IMR-90 (cell line): ENCODE results near the gene GAS7. TPM values are rescaled to one million over a fixed set of nuclear protein-coding genes. Genes with fewer than 3 reads are reported as not detected.

Experiments
- ATAC-seq: fragments of 200-7000 bp; cut with Tn5 transposase; 2 replicates; pipeline ENCODE4 v1.9.1; 2020; ENCODE audit warnings: low read depth, mild to moderate bottlenecking, moderate library complexity
- BruUV-seq: library from RNA; stranded (reverse); fragments of 400-500 nt; replicated peaks from 2 replicates; lab custom pipeline; 2021; lab: Mats Ljungman, UMichigan
- CTCF ChIA-PET: fragments of 300-600 bp; formaldehyde crosslinking; extraction: SDS; loops from one replicate; lab custom pipeline; 2021; ENCODE audit warnings: antibody characterized with exemption; lab: Yijun Ruan, JAX
- POLR2A ChIA-PET: fragments of 300-600 bp; sonication (Branson Sonifier 250); formaldehyde crosslinking; loops from one replicate; lab custom pipeline; 2022; ENCODE audit warnings: antibody characterized with exemption; ENCODE audit not compliant: unreplicated experiment; lab: Charles Lee
- DNase-seq: peaks from one replicate; pipeline ENCODE4 v3.0.0; 2013
- H2AFZ ChIP-seq: replicated peaks from 2 replicates; pipeline ENCODE3; 2013; ENCODE audit warnings: low read length, mild to moderate bottlenecking; ENCODE audit not compliant: poor library complexity
- H2AK5ac ChIP-seq: 2 replicates; pipeline ENCODE4 v1.6.1; 2013; ENCODE audit warnings: low read depth, low read length, inconsistent platforms
- H2AK9ac ChIP-seq: replicated peaks from 2 replicates; pipeline ENCODE3; 2013; ENCODE audit warnings: mild to moderate bottlenecking, low read depth, low read length, moderate library complexity; ENCODE audit not compliant: poor library complexity
- H2BK120ac ChIP-seq: 2 replicates; pipeline ENCODE4 v1.6.1; 2013; ENCODE audit warnings: low read depth, low read length, inconsistent platforms
- H2BK15ac ChIP-seq: 3 replicates; pipeline ENCODE4 v1.6.1; 2013; ENCODE audit warnings: low read depth, low read length, inconsistent platforms
- H2BK20ac ChIP-seq: 2 replicates; pipeline ENCODE4 v1.6.1; 2013; ENCODE audit warnings: low read depth, mild to moderate bottlenecking, inconsistent platforms, low read length, moderate library complexity
- H2BK5ac ChIP-seq: 2 replicates; pipeline ENCODE4 v1.6.1; 2013; ENCODE audit warnings: mild to moderate bottlenecking, low read depth, low read length, inconsistent platforms; ENCODE audit not compliant: poor library complexity, severe bottlenecking
- H3K14ac ChIP-seq: replicated peaks from 2 replicates; pipeline ENCODE4 v1.6.1; 2013; ENCODE audit warnings: low read depth, low read length, inconsistent platforms
- H3K18ac ChIP-seq: 2 replicates; pipeline ENCODE4 v1.6.1; 2013; ENCODE audit warnings: low read depth, low read length, control low read depth
- H3K23ac ChIP-seq: 2 replicates; pipeline ENCODE4 v1.6.1; 2013; ENCODE audit warnings: low read depth, low read length, inconsistent platforms
- H3K27ac ChIP-seq: 2 replicates; pipeline ENCODE4 v1.5.1; 2013; ENCODE audit warnings: mild to moderate bottlenecking, control low read depth, low read length; ENCODE audit not compliant: insufficient read depth
- H3K27me3 ChIP-seq: 2 replicates; pipeline ENCODE4 v1.6.1; 2013; ENCODE audit warnings: low read length; ENCODE audit not compliant: control insufficient read depth, insufficient read depth
- H3K36me3 ChIP-seq: 2 replicates; pipeline ENCODE4 v1.6.1; 2013; ENCODE audit warnings: low read length, mixed read lengths; ENCODE audit not compliant: control insufficient read depth, insufficient read depth
- H3K4ac ChIP-seq: 2 replicates; pipeline ENCODE4 v1.6.1; 2013; ENCODE audit warnings: low read depth, low read length, inconsistent platforms
- H3K4me1 ChIP-seq: 2 replicates; pipeline ENCODE4 v1.6.1; 2013; ENCODE audit warnings: low read length, mixed read lengths; ENCODE audit not compliant: control insufficient read depth, insufficient read depth
- H3K4me2 ChIP-seq: 2 replicates; pipeline ENCODE4 v1.6.1; 2013; ENCODE audit warnings: low read depth, mild to moderate bottlenecking, control low read depth, low read length, moderate library complexity
- H3K4me3 ChIP-seq: 2 replicates; pipeline ENCODE4 v1.5.1; 2013; ENCODE audit warnings: low read depth, mild to moderate bottlenecking, control low read depth, low read length, moderate library complexity; ENCODE audit not compliant: insufficient read depth
- H3K56ac ChIP-seq: 2 replicates; pipeline ENCODE4 v1.6.1; 2013; ENCODE audit warnings: low read length, inconsistent platforms; ENCODE audit not compliant: insufficient read depth; ENCODE audit errors: extremely low read depth
- H3K79me1 ChIP-seq, 2 experiments: 2 replicates each; pipeline ENCODE4 v1.6.1; 2013; ENCODE audit warnings: low read length in 2 of 2, inconsistent platforms in 1 of 2, low read depth in 1 of 2
- H3K9ac ChIP-seq: 2 replicates; pipeline ENCODE4 v1.6.1; 2013; ENCODE audit warnings: low read depth, low read length, control low read depth
- H3K9me1 ChIP-seq: 2 replicates; pipeline ENCODE4 v1.6.1; 2013; ENCODE audit warnings: low read length, inconsistent platforms; ENCODE audit not compliant: insufficient read depth
- H3K9me3 ChIP-seq: 2 replicates; pipeline ENCODE4 v1.6.1; 2013; ENCODE audit warnings: low read length; ENCODE audit not compliant: control insufficient read depth, insufficient read depth
- H4K20me1 ChIP-seq: 2 replicates; pipeline ENCODE4 v1.6.1; 2013; ENCODE audit warnings: low read length, inconsistent platforms; ENCODE audit not compliant: insufficient read depth
- H4K5ac ChIP-seq: 2 replicates; pipeline ENCODE4 v1.6.1; 2013; ENCODE audit warnings: mild to moderate bottlenecking, low read depth, low read length, control low read depth
- H4K8ac ChIP-seq, 2 experiments: 2 replicates each; pipeline ENCODE4 v1.6.1; 2013; ENCODE audit warnings: low read depth in 2 of 2, low read length in 2 of 2, control low read depth in 1 of 2, inconsistent platforms in 1 of 2
- H4K91ac ChIP-seq: 2 replicates; pipeline ENCODE4 v1.6.1; 2013; ENCODE audit warnings: low read depth, low read length, inconsistent platforms; ENCODE audit not compliant: insufficient read depth
- FOS ChIP-seq: fragments of 150-350 bp; IDR thresholded peaks from 2 replicates; pipeline ENCODE4 v1.6.1; 2016; ENCODE audit warnings: low read depth, low read length
- MXI1 ChIP-seq: IDR thresholded peaks from 2 replicates; pipeline ENCODE4 v1.6.1; 2012; ENCODE audit warnings: low read depth, mild to moderate bottlenecking, low read length, moderate library complexity, borderline replicate concordance
- RCOR1 ChIP-seq: IDR thresholded peaks from 2 replicates; pipeline ENCODE4 v1.6.1; 2012; ENCODE audit warnings: mild to moderate bottlenecking, low read length, improper control_type of control experiment; ENCODE audit not compliant: insufficient replicate concordance
- RFX5 ChIP-seq: IDR thresholded peaks from 2 replicates; pipeline ENCODE4 v1.8.0; 2012; ENCODE audit warnings: low read depth, mild to moderate bottlenecking, low read length, moderate library complexity
- WGBS, 2 experiments: methylation state at CpG; one replicate each; pipeline versions ENCODE4 v1.1.5 to v1.1.7; 2013; ENCODE audit warnings: missing lambda C conversion rate in 2 of 2; ENCODE audit not compliant: insufficient read length in 1 of 2; ENCODE audit errors: extremely low coverage in 2 of 2; 5-methylcytosine and 5-hydroxymethylcytosine counted together
- dilution Hi-C: fragments of 300-500 bp; cut with HindIII; formaldehyde crosslinking; loops from one replicate; pipeline ENCODE4 v1.14.3; 2018; ENCODE audit warnings: low sequenced_read_pairs; ENCODE audit not compliant: unreplicated experiment
- in situ Hi-C: fragments of 300-500 bp; cut with MboI; formaldehyde crosslinking; loops from 3 replicates; pipeline ENCODE4 v1.14.3; 2019; ENCODE audit warnings: low sequenced_read_pairs, inconsistent platforms, mixed read lengths
- intact Hi-C: fragments of 100-400 bp; cut with micrococcal nuclease; formaldehyde crosslinking; loops from 2 replicates; pipeline ENCODE4 v1.10.0; 2022
- polyA plus RNA-seq, 3 experiments: library from polyadenylated mRNA; depleted of rRNA; stranded (reverse); fragments of >200 nt; gene quantifications; 2 replicates each; pipeline ENCODE4 v1.2.3, GENCODE V29; 2012; ENCODE audit warnings: low replicate concordance in 1 of 3
- total RNA-seq: library from RNA; depleted of rRNA; stranded (reverse); fragments of >200 nt; gene quantifications from 2 replicates; pipeline ENCODE4 v1.2.3, GENCODE V29; 2012

The GAS7 gene
- total and polyA plus RNA-seq, 2 of the 4 experiments (the other 2 are of a cell fraction) = 4.6 to 5.0 TPM

DNA sequence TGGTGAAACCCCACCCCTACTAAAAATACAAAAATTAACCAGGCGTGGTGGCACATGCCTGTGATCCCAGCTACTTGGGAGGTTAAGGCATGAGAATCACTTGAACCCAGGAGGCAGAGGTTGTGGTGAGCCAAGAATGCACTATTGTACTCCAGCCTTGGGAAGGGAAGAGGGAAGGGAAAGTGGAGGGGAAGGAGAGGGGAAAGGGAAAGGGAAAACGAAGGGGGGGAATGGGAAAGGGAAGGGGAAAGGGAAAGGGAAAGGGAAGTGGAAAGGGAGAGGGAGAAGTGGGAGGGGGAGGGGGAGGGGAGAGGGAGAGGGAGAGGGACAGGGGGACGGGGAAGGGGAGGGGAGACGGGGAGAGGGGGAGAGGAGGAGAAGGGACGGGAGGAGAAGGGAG, 122.5 kb downstream of the GAS7 start:
- H4K8ac ChIP-seq = no peak overlapping the region
- intact Hi-C loops (no loop called here), dilution Hi-C loops (no loop called here), in situ Hi-C loops (no loop called here)
- H3K9me1 ChIP-seq = no peaks in the 10 kb centered on the region
- H3K27ac ChIP-seq = no peak overlapping the region
- H2BK5ac ChIP-seq = no peak overlapping the region
- no peak overlapping the region for H3K14ac ChIP-seq
- H3K9ac ChIP-seq = no peak overlapping the region
- no peak overlapping the region for H3K4ac ChIP-seq
- H2BK15ac ChIP-seq = no peak overlapping the region
- 0 out of 2 replicates have a peak, but pooled peaks cover 2% of the 10 kb centered on the region for H3K27me3 ChIP-seq
- no peak overlapping the region for H2AK9ac ChIP-seq
- ATAC-seq (no peak), DNase-seq (no peak)
- TF ChIP-seq RFX5 (no peak), RCOR1 (no peak), FOS (no peak), MXI1 (no peak)
- H3K36me3 ChIP-seq = no peaks in the 10 kb centered on the region
- no peak overlapping the region for H2AFZ ChIP-seq
- no peak overlapping the region for H2AK5ac ChIP-seq
- 70% methylated on average over 1 of the region's 5 CpGs; no CpG with 5 or more reads in 1 of the 2 experiments for WGBS, 2 experiments
- no peak overlapping the region for H3K18ac ChIP-seq
- no peak overlapping the region for H3K23ac ChIP-seq
- no peak overlapping the region for H2BK120ac ChIP-seq
- no peaks in the 10 kb centered on the region for H4K20me1 ChIP-seq
- no peak overlapping the region for H3K56ac ChIP-seq
- BruUV-seq = no TSS peak
- no peak overlapping the region for H4K5ac ChIP-seq
- no peak overlapping the region for H3K4me3 ChIP-seq
- no peaks in the 10 kb centered on the region for H3K79me1 ChIP-seq
- no peak overlapping the region for H2BK20ac ChIP-seq
- POLR2A ChIA-PET = no interaction called here
- H4K91ac ChIP-seq = no peak overlapping the region
- H3K4me1 ChIP-seq = no peaks in the 10 kb centered on the region
- peaks cover 2% of the 10 kb centered on the region for H3K9me3 ChIP-seq
- no peak overlapping the region for H3K4me2 ChIP-seq
- CTCF ChIA-PET = no interaction called here
